Fibroblast of upper back skin (primary cell): Measurements from ENCODE around the gene EZH2.

ENCODE experiments used
- DNase-seq: peaks from one replicate; pipeline ENCODE4 v3.0.0-alpha.2; 2013

EZH2 gene

GRCh38 chr7:148852272-148852671, 31.8 kb downstream of the EZH2 start:
- DNase-seq = no peak

GRCh38 chr7:148850564-148850963, 33.5 kb downstream of the EZH2 start:
- no peak for DNase-seq

- DNase-seq = no peak
These were observed 34.5 kb downstream of the EZH2 start for GRCh38 chr7:148849393-148850098.

- DNase-seq = no peak
These were observed 36.0 kb downstream of the EZH2 start for GRCh38 chr7:148847815-148848734.

GRCh38 chr7:148838905-148839304, 45.2 kb downstream of the EZH2 start:
- DNase-seq = no peak

GRCh38 chr7:148835854-148836253, 48.2 kb downstream of the EZH2 start:
- DNase-seq = no peak

GRCh38 chr7:148834605-148835004, 49.5 kb downstream of the EZH2 start:
- DNase-seq = no peak

GRCh38 chr7:148831782-148832181, 52.3 kb downstream of the EZH2 start:
- DNase-seq = no peak

GRCh38 chr7:148830897-148831692, 53.0 kb downstream of the EZH2 start:
- DNase-seq = no peak

GRCh38 chr7:148828965-148829364, 55.1 kb downstream of the EZH2 start:
- DNase-seq = no peak

GRCh38 chr7:148825338-148825737, 58.8 kb downstream of the EZH2 start:
- no peak for DNase-seq

- DNase-seq = no peak
These were observed 59.2 kb downstream of the EZH2 start for GRCh38 chr7:148824864-148825263.

GRCh38 chr7:148821422-148821821, 62.7 kb downstream of the EZH2 start:
- no peak for DNase-seq

- DNase-seq = peak; percentile 63
These were observed 64.3 kb downstream of the EZH2 start for GRCh38 chr7:148819697-148820360.

GRCh38 chr7:148815612-148816011, 68.5 kb downstream of the EZH2 start:
- no peak for DNase-seq

- DNase-seq = no peak
These were observed 69.0 kb downstream of the EZH2 start for GRCh38 chr7:148814922-148815559.

- no peak for DNase-seq
These were observed 70.2 kb downstream of the EZH2 start for GRCh38 chr7:148813890-148814289.

- DNase-seq = no peak
These were observed 72.2 kb downstream of the EZH2 start for GRCh38 chr7:148811892-148812291.

GRCh38 chr7:148809856-148810255, 74.2 kb downstream of the EZH2 start:
- DNase-seq = no peak

- no peak for DNase-seq
These were observed 76.7 kb downstream of the EZH2 start for GRCh38 chr7:148807436-148807835.

GRCh38 chr7:148806187-148806586, 77.9 kb downstream of the EZH2 start:
- DNase-seq = no peak
